ENCODE data around the gene ALPK1.

The ALPK1 gene

DNA sequence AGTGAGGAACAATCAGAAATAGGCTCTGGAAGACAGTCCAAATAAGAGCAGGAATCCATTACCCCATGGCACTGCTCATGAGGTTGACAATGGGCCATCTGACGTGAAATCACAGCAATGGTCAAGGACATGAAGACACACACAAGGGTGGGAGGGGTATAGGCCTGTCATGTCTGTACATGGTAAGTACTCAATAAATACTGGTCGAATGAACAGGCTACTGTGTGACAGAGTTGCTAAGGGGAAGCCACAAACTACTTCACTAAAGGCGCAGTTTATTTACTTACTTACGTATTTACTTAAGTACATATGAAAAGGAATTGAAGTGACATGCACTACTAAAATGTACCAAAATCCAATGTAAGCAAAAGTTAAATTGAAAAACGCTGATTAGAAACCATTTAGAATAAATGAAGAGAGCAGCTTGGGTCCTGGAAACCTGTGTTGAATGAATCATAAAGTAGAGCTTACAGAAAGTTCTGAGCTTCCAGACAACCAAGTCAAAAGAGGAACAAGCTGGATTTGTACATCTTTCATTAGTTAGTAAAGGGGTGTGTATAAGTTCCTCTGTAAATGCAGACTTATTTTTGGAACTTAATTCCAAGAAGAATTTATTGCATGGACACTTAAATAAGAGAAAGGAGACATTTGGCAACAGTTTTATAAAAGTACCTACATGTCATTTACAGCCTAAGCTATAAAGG is 32.7 kb downstream of the ALPK1 start:
- TF ChIP-seq CTCF (IDR thresholded peaks at IDR 0.05) = no peak

DNA sequence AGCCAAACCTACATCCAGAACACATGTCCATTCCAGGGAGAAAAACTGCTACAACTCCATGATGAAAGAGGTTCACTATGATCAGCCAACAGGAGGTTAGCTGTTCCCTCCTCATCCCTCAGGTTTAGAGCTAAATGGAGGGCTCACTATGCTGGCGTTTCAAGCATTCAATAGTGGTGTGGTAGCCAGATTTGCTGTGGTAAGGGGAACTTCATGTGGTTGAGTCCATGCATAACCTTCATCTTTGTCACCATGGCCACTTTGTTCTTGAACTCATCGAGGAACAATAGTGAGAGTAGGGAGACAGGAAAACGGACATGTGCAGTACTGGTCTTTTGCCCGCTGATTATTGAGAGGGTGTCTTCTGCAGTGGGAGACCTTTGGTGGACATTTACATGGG is 33.8 kb downstream of the ALPK1 start:
- TF ChIP-seq CTCF (IDR thresholded peaks at IDR 0.05) = no peak

DNA sequence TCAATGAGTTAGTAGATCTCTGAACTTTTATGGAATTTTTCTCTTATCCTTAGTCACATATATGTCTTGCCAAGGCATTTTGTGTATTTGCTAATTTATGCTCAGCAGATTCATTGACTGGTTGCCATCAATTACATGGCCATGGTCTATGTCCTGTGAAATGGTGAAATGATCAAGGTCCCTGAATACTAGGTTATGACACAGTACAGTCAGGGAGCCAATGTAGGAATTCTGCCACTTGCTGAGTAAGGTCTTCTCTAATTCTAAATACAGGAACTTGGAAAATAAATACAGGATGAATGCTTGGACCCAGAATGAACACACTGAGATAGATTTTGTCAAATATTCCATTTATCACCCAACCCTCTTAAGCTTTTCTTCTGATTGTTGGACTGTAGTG is 35.2 kb downstream of the ALPK1 start:
- TF ChIP-seq CTCF (IDR thresholded peaks at IDR 0.05) = no peak

- no peak for TF ChIP-seq CTCF (IDR thresholded peaks at IDR 0.05)
Measured at GRCh38 chr4:112340023-112340422, 42.9 kb downstream of the ALPK1 start.

- no peak for TF ChIP-seq CTCF (IDR thresholded peaks at IDR 0.05)
Measured at GRCh38 chr4:112341033-112341432, 43.9 kb downstream of the ALPK1 start.

GRCh38 chr4:112343330-112344080 is 46.3 kb downstream of the ALPK1 start:
- no peak for TF ChIP-seq CTCF (IDR thresholded peaks at IDR 0.05)

DNA sequence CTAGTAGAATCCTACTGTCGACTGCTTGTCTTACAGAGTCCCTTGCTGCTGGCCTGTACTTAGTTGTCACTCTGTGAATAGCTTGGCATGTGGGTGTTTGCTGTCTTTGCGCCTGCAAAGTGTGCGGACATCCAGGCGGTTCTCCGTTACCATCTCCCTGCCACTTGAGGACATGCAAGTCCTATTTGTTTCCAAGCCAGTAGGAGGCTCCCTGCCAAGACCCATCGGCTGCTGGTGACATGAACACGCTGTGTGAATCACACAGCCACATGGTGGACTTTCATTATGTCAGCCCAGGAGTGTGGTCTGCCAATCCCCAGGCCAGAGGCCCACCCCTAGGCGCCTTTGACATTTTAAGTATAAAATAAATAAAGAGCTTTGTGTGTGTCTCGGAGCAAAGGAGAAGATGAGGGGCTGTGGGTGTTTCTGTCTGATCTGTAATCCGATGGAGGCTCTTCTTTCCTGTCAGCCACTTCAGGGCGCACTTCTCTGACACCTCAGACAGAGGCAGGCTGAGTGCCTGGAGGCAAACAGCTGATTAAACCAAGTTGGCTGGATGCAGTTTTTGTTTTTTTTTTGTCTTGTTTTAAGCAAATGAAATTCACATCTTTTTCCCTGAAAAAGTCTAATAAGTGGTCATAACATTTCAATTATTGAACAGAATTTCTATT is 51.5 kb downstream of the ALPK1 start:
- TF ChIP-seq CTCF (IDR thresholded peaks at IDR 0.05) = no peak; the same call in 1 of the 2 replicates

Measured in LNCAP (cell line).